K562 (cell line): ENCODE measurements around the gene LACTBL1. TPM values are rescaled to one million over a fixed set of nuclear protein-coding genes. Genes with fewer than 3 reads are reported as not detected.

Source experiments
- ATAC-seq: fragments of 200-7000 bp; cut with Tn5 transposase; 3 replicates; pipeline ENCODE4 v1.9.1; 2020; ENCODE audit warnings: moderate library complexity
- BruUV-seq: library from RNA; stranded (reverse); fragments of 400-500 nt; replicated peaks from 2 replicates; lab custom pipeline; 2021; lab: Mats Ljungman, UMichigan
- CTCF ChIA-PET: fragments of 300-600 bp; formaldehyde crosslinking; extraction: SDS; loops from one replicate; lab custom pipeline; 2021; ENCODE audit warnings: low intra/inter-chr PET ratio; lab: Yijun Ruan, JAX
- POLR2A ChIA-PET: fragments of 300-600, 350-650 bp; sonication (Branson Sonifier 250); formaldehyde crosslinking; extraction: SDS; loops from one replicate; lab custom pipeline; 2021; ENCODE audit warnings: antibody characterized with exemption, inconsistent platforms; lab: Yijun Ruan, JAX
- DNase-seq, 4 experiments: peaks; one replicate each; pipeline versions ENCODE4 v3.0.0 to v3.0.0-alpha.2; 2011 to 2018; ENCODE audit warnings: low spot score in 3 of 4, mixed read lengths in 3 of 4; ENCODE audit errors: extremely low read depth in 1 of 4
- FAIRE-seq: peaks from 2 replicates; lab custom pipeline; 2011; peaks lifted over from hg19 to GRCh38; lab: Jason Lieb, UNC
- H2AFZ ChIP-seq: 2 replicates; pipeline ENCODE4 v1.6.0; 2011; ENCODE audit warnings: low read depth, low read length, control low read depth, inconsistent platforms
- H3K27ac ChIP-seq: fragments of 200-600 bp; 3 replicates; pipeline ENCODE4 v1.8.0; 2011; ENCODE audit warnings: low read depth, mild to moderate bottlenecking, control low read depth, inconsistent platforms, low read length, moderate library complexity, mixed read lengths; ENCODE audit errors: extremely low read depth
- H3K27me3 ChIP-seq, 2 experiments: fragments of 300-600 bp in 1 of 2; 2 replicates in 1 of 2; 3 replicates in 1 of 2; pipeline versions ENCODE4 v1.6.0 to v1.8.0; 2011; ENCODE audit warnings: inconsistent platforms in 2 of 2, low read length in 2 of 2, mild to moderate bottlenecking in 1 of 2, mixed read lengths in 1 of 2, moderate library complexity in 1 of 2; ENCODE audit not compliant: control insufficient read depth in 2 of 2, insufficient read depth in 2 of 2
- H3K36me3 ChIP-seq: fragments of 300-600 bp; 3 replicates; pipeline ENCODE4 v1.8.0; 2011; ENCODE audit warnings: mild to moderate bottlenecking, low read length, inconsistent platforms; ENCODE audit not compliant: control insufficient read depth, insufficient read depth
- H3K4me1 ChIP-seq, 2 experiments: fragments of 200-600 bp in 1 of 2; replicated peaks in 1 of 2; 2 replicates in 1 of 2; 3 replicates in 1 of 2; pipeline versions ENCODE4 v1.5.1 to v1.8.0; 2011; ENCODE audit warnings: inconsistent platforms in 2 of 2, low read length in 2 of 2, mild to moderate bottlenecking in 1 of 2, mixed read lengths in 1 of 2, moderate library complexity in 1 of 2; ENCODE audit not compliant: control insufficient read depth in 2 of 2, insufficient read depth in 2 of 2
- H3K4me2 ChIP-seq: 2 replicates; pipeline ENCODE4 v1.6.1; 2011; ENCODE audit warnings: low read length, control low read depth, inconsistent platforms, mixed read lengths; ENCODE audit not compliant: insufficient read depth
- H3K4me3 ChIP-seq: fragments of 200-600 bp; sonication (generic), shearing (Covaris generic); 2 replicates; pipeline ENCODE4 v1.5.1; 2016; ENCODE audit warnings: control low read depth, inconsistent platforms
- H3K79me2 ChIP-seq: fragments of 200-600 bp; 3 replicates; pipeline ENCODE4 v1.8.0; 2011; ENCODE audit warnings: low read length, inconsistent platforms; ENCODE audit not compliant: control insufficient read depth, insufficient read depth
- H3K9ac ChIP-seq, 2 experiments: 2 replicates each; pipeline versions ENCODE4 v1.6.0 to v1.6.1; 2011; ENCODE audit warnings: low read depth in 2 of 2, low read length in 2 of 2, control low read depth in 1 of 2, inconsistent platforms in 1 of 2, mild to moderate bottlenecking in 1 of 2, mixed read lengths in 1 of 2; ENCODE audit not compliant: insufficient read depth in 1 of 2
- H3K9me1 ChIP-seq: one replicate; pipeline ENCODE4 v1.6.0; 2011; ENCODE audit warnings: inconsistent platforms, mild to moderate bottlenecking, low read length, moderate library complexity; ENCODE audit not compliant: control insufficient read depth, insufficient read depth
- H3K9me3 ChIP-seq: replicated peaks from 2 replicates; pipeline ENCODE4 v1.5.1; 2011; ENCODE audit warnings: low read depth, low read length, inconsistent platforms; ENCODE audit not compliant: control insufficient read depth, insufficient read depth
- H4K20me1 ChIP-seq: replicated peaks from 2 replicates; pipeline ENCODE4 v1.6.1; 2011; ENCODE audit warnings: low read length, inconsistent platforms, mixed read lengths; ENCODE audit not compliant: control insufficient read depth, insufficient read depth
- C11orf30 ChIP-seq: fragments of 450-650 bp; IDR thresholded peaks from 2 replicates; pipeline ENCODE4 v1.6.1; 2016; ENCODE audit warnings: low read depth, mild to moderate bottlenecking
- E2F6 ChIP-seq, 2 experiments: IDR thresholded peaks; 2 replicates each; pipeline ENCODE4 v1.6.1; 2011; ENCODE audit warnings: borderline replicate concordance in 1 of 2, control low read depth in 1 of 2, low read depth in 1 of 2, low read length in 1 of 2, mild to moderate bottlenecking in 1 of 2, mixed read lengths in 1 of 2, moderate library complexity in 1 of 2; ENCODE audit not compliant: insufficient read depth in 1 of 2, insufficient read length in 1 of 2, poor library complexity in 1 of 2, severe bottlenecking in 1 of 2; ENCODE audit errors: extremely low read depth in 1 of 2
- ETV1 ChIP-seq: fragments of 450-650 bp; conservative IDR thresholded peaks from 2 replicates; pipeline ENCODE4 v1.6.1; 2016; ENCODE audit warnings: missing genetic modification characterization, control low read depth, low read depth, missing compliant biosample characterization
- FOXP1 ChIP-seq: sonication (generic); formaldehyde crosslinking; IDR thresholded peaks from 2 replicates; pipeline ENCODE4 v1.8.0; 2022; ENCODE audit warnings: mild to moderate bottlenecking, missing genetic modification reagents
- GTF2E2 ChIP-seq: fragments of 200-800 bp; sonication (Bioruptor generic); IDR thresholded peaks from 2 replicates; pipeline ENCODE4 v1.6.1; 2016; ENCODE audit warnings: missing genetic modification characterization, missing compliant biosample characterization
- JUN ChIP-seq, 2 experiments: sonication (generic) in 1 of 2; formaldehyde crosslinking in 1 of 2; IDR thresholded peaks; 2 replicates each; pipeline versions ENCODE4 v1.6.1 to v1.8.0; 2012 to 2022; ENCODE audit warnings: borderline replicate concordance in 2 of 2, mild to moderate bottlenecking in 2 of 2, improper control_type of control experiment in 1 of 2, low read depth in 1 of 2, low read length in 1 of 2, missing genetic modification reagents in 1 of 2
- L3MBTL2 ChIP-seq: fragments of 450-650 bp; IDR thresholded peaks from 2 replicates; pipeline ENCODE4 v1.6.1; 2016; ENCODE audit warnings: mild to moderate bottlenecking, moderate library complexity
- MAFG ChIP-seq: fragments of 450-650 bp; conservative IDR thresholded peaks from 2 replicates; pipeline ENCODE4 v1.6.1; 2016; ENCODE audit warnings: missing genetic modification characterization, missing compliant biosample characterization
- NFRKB ChIP-seq: fragments of 450-650 bp; IDR thresholded peaks from 2 replicates; pipeline ENCODE4 v1.6.1; 2016; ENCODE audit warnings: low read depth
- ZFP30 ChIP-seq: fragments of 250-450 bp; sonication (Bioruptor Pico); IDR thresholded peaks from 2 replicates; pipeline ENCODE4 v1.8.0; 2022; ENCODE audit warnings: moderate library complexity, mild to moderate bottlenecking, inconsistent platforms, borderline replicate concordance
- ZNF143 ChIP-seq: sonication (generic); formaldehyde crosslinking; IDR thresholded peaks from 2 replicates; pipeline ENCODE4 v1.9.0; 2022; ENCODE audit warnings: mild to moderate bottlenecking, missing genetic modification reagents
- ZNF609 ChIP-seq: sonication (generic); formaldehyde crosslinking; IDR thresholded peaks from 2 replicates; pipeline ENCODE4 v1.8.1; 2023; ENCODE audit warnings: missing genetic modification reagents, mild to moderate bottlenecking, borderline replicate concordance
- ZNF79 ChIP-seq: fragments of 250-450 bp; sonication (Bioruptor Pico); IDR thresholded peaks from 2 replicates; pipeline ENCODE4 v1.4.0; 2020; ENCODE audit warnings: low read depth, mild to moderate bottlenecking, moderate library complexity
- WGBS: fragments of 100-300 bp; shearing (Covaris generic); methylation state at CpG from one replicate; pipeline ENCODE4 v1.1.6; 2016; ENCODE audit warnings: low coverage, mixed read lengths; ENCODE audit not compliant: insufficient coverage; ENCODE audit errors: missing lambda C conversion rate; 5-methylcytosine and 5-hydroxymethylcytosine counted together
- in situ Hi-C: fragments of 300-500 bp; cut with MboI; formaldehyde crosslinking; loops from 4 replicates; pipeline ENCODE4 v1.15.0; 2018; ENCODE audit warnings: inconsistent platforms, mixed read lengths
- intact Hi-C: fragments of 100-400 bp; cut with micrococcal nuclease; formaldehyde crosslinking; loops from 2 replicates; pipeline ENCODE4 v1.14.2; 2022
- polyA plus RNA-seq, 8 experiments: library from polyadenylated mRNA; depleted of rRNA in 4 of 8; stranded (reverse) in 5 of 8; unstranded in 3 of 8; fragments of >200 nt; fragmentation: Nextera tagmentation in 2 of 8; fragmentation: Illumina TruSeq in 1 of 8; extraction: Ambion mirVana in 2 of 8; extraction: Trizol in 1 of 8; gene quantifications; 2 replicates each; pipeline versions ENCODE4 v1.2.1 to v1.2.3, GENCODE V29; 2011 to 2014; ENCODE audit warnings: inconsistent platforms in 1 of 8, missing spikeins in 1 of 8
- total RNA-seq, 7 experiments: library from RNA; depleted of rRNA in 6 of 7; stranded (reverse); fragments of >200 nt in 6 of 7; fragmentation: Illumina TruSeq in 2 of 7; extraction: Trizol in 2 of 7; gene quantifications; 2 replicates each; pipeline versions ENCODE4 v1.2.1 to v1.2.3, GENCODE V29; 2011 to 2021; ENCODE audit warnings: low replicate concordance in 1 of 7

LACTBL1 gene
- total and polyA plus RNA-seq, 9 of the 15 experiments (the other 6 are each of a cell fraction or from before 2014, with no cell fraction given): not detected

GRCh38 chr1:22976127-22976460 is 3.4 kb upstream of the LACTBL1 start:
- Histone ChIP-seq H3K9me1 (peaks cover 4% of the 10 kb centered on the region), H3K4me3 (no peak overlapping the region), H3K4me1 (peaks cover 0 to 4% of the 10 kb centered on the region in 2 experiments; a peak in 2 of 5 replicates), H3K9me3 (no peaks in the 10 kb centered on the region), H3K79me2 (no peaks in the 10 kb centered on the region), H2AFZ (peak overlapping the region; percentile 94), H3K27ac (no peak overlapping the region), H3K4me2 (peak overlapping the region; percentile 69)
- CTCF ChIA-PET: interaction anchor here (0.6 to 3.1 kb wide), 6 partner anchors 71 to 768 kb away, joined by 3 to 55 read pairs (median 8); no protein-coding TSS in a partner anchor
- POLR2A ChIA-PET: interaction anchor here (1.2 kb wide), 1 partner anchor 209 kb away, joined by 3 read pairs; no protein-coding TSS in a partner anchor
- no peak for DNase-seq
- 17% methylated on average over 4 of the region's 4 CpGs for WGBS
- BruUV-seq: no TSS peak
- TF ChIP-seq MAFG (tag) (peak; percentile 60), NFRKB (peak; percentile 70; the same call in 1 of the 2 replicates), L3MBTL2 (0 out of 2 replicates have a peak, but pooled peaks have one; percentile 8), JUN (IDR thresholded peaks at IDR 0.05; ENCODE audit: borderline replicate concordance, low read depth, low read length) (no peak), JUN (CRISPR knock-in tag; IDR thresholded peaks at IDR 0.05; ENCODE audit: borderline replicate concordance) (peak; percentile 36; the same call in 1 of the 2 replicates), FOXP1 (0 out of 2 replicates have a peak, but pooled peaks have one; percentile 17), ZNF609 (no peak), ZNF79 (no peak), GTF2E2 (tag) (0 out of 2 replicates have a peak, but pooled peaks have one; percentile 54), ZFP30 (CRISPR knock-in tag) (no peak), E2F6 (IDR thresholded peaks at IDR 0.05; ENCODE audit: borderline replicate concordance in 1 of 2, extremely low read depth in 1 of 2, insufficient read depth in 1 of 2, insufficient read length in 1 of 2, low read depth in 1 of 2, low read length in 1 of 2, poor library complexity in 1 of 2, severe bottlenecking in 1 of 2) (no peak), C11orf30 (peak; percentile 13; the same call in 1 of the 2 replicates), ZNF143 (CRISPR knock-in tag) (0 out of 2 replicates have a peak, but pooled peaks have one; percentile 9), ETV1 (tag) (0 out of 2 replicates have a peak, but pooled peaks have one; percentile 3)
- TF ChIP-seq, all 486 proteins: peak for 9
- ATAC-seq (no peak), FAIRE-seq (no peak)
- H3K36me3 ChIP-seq: no peaks in the 10 kb centered on the region
- in situ Hi-C loops (loop anchor here (5.0 to 10.0 kb wide), 4 partner anchors 119 to 559 kb away; partner anchors contain the start of gene E2F2), intact Hi-C loops (loop anchor here (1.0 to 10.0 kb wide), 5 partner anchors 106 to 559 kb away; partner anchors contain the start of gene E2F2)
- H4K20me1 ChIP-seq: no peaks in the 10 kb centered on the region
- peaks cover 8 to 20% of the 10 kb centered on the region in 2 experiments for H3K27me3 ChIP-seq
- H3K9ac ChIP-seq: peak overlapping the region in 1 of 2 experiments; percentile 46; a peak in 1 of 4 replicates
